22Rv1 (cell line): ENCODE measurements around the gene POU2F2.

Source experiments
- CTCF ChIP-seq: fragments of 450-650 bp; IDR thresholded peaks from 2 replicates; pipeline ENCODE4 v1.5.1; 2017; ENCODE audit warnings: mild to moderate bottlenecking
- ZFX ChIP-seq: fragments of 450-650 bp; IDR thresholded peaks from 2 replicates; pipeline ENCODE4 v1.6.1; 2017; ENCODE audit warnings: antibody characterized with exemption, borderline replicate concordance

GRCh38 chr19:42161616-42162263, 29.5 kb upstream of the POU2F2 start:
- TF ChIP-seq CTCF (no peak), ZFX (no peak)
